ENCODE results near the gene PRR20A.
"Not testable (repeated sequence)": the region's sequence is repeated elsewhere in the genome, so short reads cannot be mapped to it uniquely, and the experiment has no call there.

Gene PRR20A

GRCh38 chr13:57140235-57140968 lies at the start of gene PRR20A:
PRR20A (plus strand) TSS chr13:57140918; CDS start chr13:57141305, 387 bp downstream.
- DNase-seq: not testable (repeated sequence)

- no peak for DNase-seq
These were observed 25.8 kb upstream of the PRR20A start for GRCh38 chr13:57114945-57115344.

GRCh38 chr13:57123681-57124080 lies 17.0 kb upstream of the PRR20A start:
- no peak for DNase-seq

GRCh38 chr13:57128909-57129308 lies 11.8 kb upstream of the PRR20A start:
- no peak for DNase-seq

GRCh38 chr13:57136093-57136492 lies 4.6 kb upstream of the PRR20A start:
- DNase-seq: no peak

GRCh38 chr13:57137585-57137984 lies 3.1 kb upstream of the PRR20A start:
- DNase-seq: no peak

GRCh38 chr13:57138988-57139387 lies 1.7 kb upstream of the PRR20A start:
- no peak for DNase-seq

- not testable (repeated sequence) for DNase-seq
These were observed 937 bp upstream of the PRR20A start for GRCh38 chr13:57139781-57140180.

- not testable (repeated sequence) for DNase-seq
These were observed 6.5 kb downstream of the PRR20A start, which contains the start of gene PRR20B for GRCh38 chr13:57147188-57147587. PRR20B (plus strand) TSS chr13:57147488; CDS start chr13:57147875, 387 bp downstream.

- DNase-seq: not testable (repeated sequence)
These were observed 7.4 kb downstream of the PRR20A start for GRCh38 chr13:57148106-57148505.

- DNase-seq: not testable (repeated sequence)
These were observed 13.0 kb downstream of the PRR20A start, which contains the start of gene PRR20C for GRCh38 chr13:57153761-57154160. PRR20C (plus strand) TSS chr13:57154061; CDS start chr13:57154448, 387 bp downstream.

GRCh38 chr13:57160332-57160731 lies 19.6 kb downstream of the PRR20A start, which contains the start of gene PRR20D:
PRR20D (plus strand) TSS chr13:57160632; CDS start chr13:57161019, 387 bp downstream.
- DNase-seq: not testable (repeated sequence)

- DNase-seq: not testable (repeated sequence)
These were observed 26.2 kb downstream of the PRR20A start, which contains the start of gene PRR20E for GRCh38 chr13:57166897-57167296. PRR20E (plus strand) TSS chr13:57167197; CDS start chr13:57167584, 387 bp downstream.

- DNase-seq: no peak
These were observed 50.9 kb downstream of the PRR20A start for GRCh38 chr13:57191667-57192066.

All from SIG-M5 (cell line).